GM10248 (cell line): Measurements from ENCODE around the gene UGT1A7.
"Not testable (repeated sequence)": the region's sequence is repeated elsewhere in the genome, so short reads cannot be mapped to it uniquely, and the experiment has no call there.

Source experiments
- CTCF ChIA-PET: fragments of 300-600 bp; sonication (Branson Sonifier 250); formaldehyde crosslinking; extraction: SDS; loops from one replicate; lab custom pipeline; 2021; ENCODE audit warnings: antibody characterized with exemption; lab: Yijun Ruan, JAX
- POLR2A ChIA-PET: fragments of 350-650 bp; sonication (Branson Sonifier 250); formaldehyde crosslinking; extraction: SDS; loops from one replicate; lab custom pipeline; 2020; ENCODE audit warnings: antibody characterized with exemption; lab: Yijun Ruan, JAX
- DNase-seq: peaks from one replicate; pipeline ENCODE4 v3.0.0; 2012; ENCODE audit errors: extremely low spot score
- CTCF ChIP-seq: IDR thresholded peaks from 2 replicates; pipeline ENCODE4 v1.5.1; 2012; ENCODE audit warnings: mild to moderate bottlenecking, low read depth; ENCODE audit errors: extremely low read depth, missing control alignments, control extremely low read depth

The UGT1A7 gene

GRCh38 chr2:233691443-233692433, 10.0 kb downstream of the UGT1A7 start:
- ChIA-PET POLR2A (no interaction called here), CTCF (interaction anchor here (1.2 kb wide), 1 partner anchor 20 kb away, joined by 5 read pairs; no protein-coding TSS in a partner anchor)
- TF ChIP-seq CTCF, result no peak
- DNase-seq, result no peak

- TF ChIP-seq CTCF, result no peak
- DNase-seq, result no peak
- CTCF ChIA-PET, result no interaction called here
- POLR2A ChIA-PET, result no interaction called here
Measured at GRCh38 chr2:233692648-233693047, 10.9 kb downstream of the UGT1A7 start, which contains the start of gene UGT1A6. Gene UGT1A6, plus strand, starts transcription at chr2:233692890. Its CDS starts 115 bp downstream, at chr2:233693005.

GRCh38 chr2:233693963-233694362, 12.3 kb downstream of the UGT1A7 start:
- no peak for DNase-seq
- CTCF ChIA-PET, result no interaction called here
- POLR2A ChIA-PET, result no interaction called here
- no peak for TF ChIP-seq CTCF

- TF ChIP-seq CTCF, result no peak
- CTCF ChIA-PET, result no interaction called here
Measured at GRCh38 chr2:233698740-233699139, 17.0 kb downstream of the UGT1A7 start.

GRCh38 chr2:233699424-233700027, 17.8 kb downstream of the UGT1A7 start:
- TF ChIP-seq CTCF, result no peak
- CTCF ChIA-PET, result interaction anchor here (1.7 kb wide), 1 partner anchor 12 kb away, joined by 5 read pairs; no protein-coding TSS in a partner anchor
- DNase-seq, result no peak
- POLR2A ChIA-PET, result no interaction called here

More at GRCh38 chr2:233698740-233699139, 17.0 kb downstream of the UGT1A7 start:
- POLR2A ChIA-PET, result no interaction called here
- no peak for DNase-seq

GRCh38 chr2:233700028-233700635, 18.4 kb downstream of the UGT1A7 start:
- TF ChIP-seq CTCF, result no peak
- ChIA-PET CTCF (interaction anchor here (1.7 kb wide), 1 partner anchor 11 kb away, joined by 5 read pairs; no protein-coding TSS in a partner anchor), POLR2A (no interaction called here)
- DNase-seq, result no peak

GRCh38 chr2:233700842-233701241, 19.1 kb downstream of the UGT1A7 start:
- DNase-seq, POLR2A ChIA-PET, CTCF ChIA-PET: not testable (repeated sequence)
